Endodermal cell (in vitro differentiated cells): ENCODE data around the gene SOX8. TPM values are rescaled to one million over a fixed set of nuclear protein-coding genes. Genes with fewer than 3 reads are reported as not detected.
A peak's percentile ranks its signal among the peaks of the same experiment; 100 is the strongest.

ENCODE experiments used
- DNase-seq: peaks from one replicate; pipeline ENCODE4 v3.0.0-alpha.2; 2017
- H3K27ac ChIP-seq: 2 replicates; pipeline ENCODE4 v1.5.1; 2013; ENCODE audit warnings: mild to moderate bottlenecking, low read depth, low read length, moderate library complexity
- H3K27me3 ChIP-seq: 2 replicates; pipeline ENCODE4 v1.6.1; 2013; ENCODE audit warnings: mild to moderate bottlenecking, low read length, moderate library complexity; ENCODE audit not compliant: insufficient read depth, control insufficient read depth, poor library complexity, severe bottlenecking
- H3K36me3 ChIP-seq: 2 replicates; pipeline ENCODE4 v1.7.0; 2013; ENCODE audit warnings: mild to moderate bottlenecking, low read length, moderate library complexity; ENCODE audit not compliant: control insufficient read depth, insufficient read depth
- H3K4me1 ChIP-seq: one replicate; pipeline ENCODE4 v1.7.0; 2013; ENCODE audit warnings: low read length; ENCODE audit not compliant: control insufficient read depth, insufficient read depth
- H3K4me3 ChIP-seq: 2 replicates; pipeline ENCODE4 v1.5.1; 2013; ENCODE audit warnings: mild to moderate bottlenecking, low read length, moderate library complexity
- H3K9ac ChIP-seq: 2 replicates; pipeline ENCODE4 v1.6.1; 2013; ENCODE audit warnings: mild to moderate bottlenecking, low read length, moderate library complexity; ENCODE audit not compliant: poor library complexity, severe bottlenecking; ENCODE audit errors: extremely low read depth
- H3K9me3 ChIP-seq: 2 replicates; pipeline ENCODE4 v1.6.1; 2013; ENCODE audit warnings: mild to moderate bottlenecking, low read length, moderate library complexity; ENCODE audit not compliant: control insufficient read depth
- H3K27ac Mint-ChIP-seq: 2 replicates; pipeline ENCODE4 v1.8.0; 2020; ENCODE audit warnings: mixed read lengths
- H3K27me3 Mint-ChIP-seq: 2 replicates; pipeline ENCODE4 v1.8.0; 2021; ENCODE audit warnings: mild to moderate bottlenecking, mixed read lengths; ENCODE audit not compliant: insufficient read depth
- H3K36me3 Mint-ChIP-seq: 2 replicates; pipeline ENCODE4 v1.8.0; 2020; ENCODE audit warnings: low read depth, mixed read lengths
- H3K4me1 Mint-ChIP-seq: 2 replicates; pipeline ENCODE4 v1.8.0; 2020; ENCODE audit warnings: mixed read lengths
- H3K4me3 Mint-ChIP-seq: 2 replicates; pipeline ENCODE4 v1.8.0; 2020; ENCODE audit warnings: mild to moderate bottlenecking, moderate library complexity, mixed read lengths
- H3K9me3 Mint-ChIP-seq: 2 replicates; pipeline ENCODE4 v1.8.0; 2020; ENCODE audit warnings: mild to moderate bottlenecking, mixed read lengths
- WGBS, 2 experiments: methylation state at CpG; one replicate each; pipeline versions ENCODE4 v1.1.5 to v1.1.7; 2013; ENCODE audit warnings: missing lambda C conversion rate in 2 of 2, mixed read lengths in 1 of 2; ENCODE audit not compliant: insufficient coverage in 1 of 2, insufficient read length in 1 of 2; 5-methylcytosine and 5-hydroxymethylcytosine counted together
- long read RNA-seq, 4 experiments: library from polyadenylated mRNA in 2 of 4; library from RNA in 1 of 4; library from capped mRNA in 1 of 4; stranded (forward) in 3 of 4; unstranded in 1 of 4; transcript quantifications; one replicate each; pipeline ENCODE4 v2.0.0, GENCODE V29; 2020 to 2021; ENCODE audit warnings: inconsistent platforms in 1 of 4
- polyA plus RNA-seq, 2 experiments: library from polyadenylated mRNA; stranded (reverse); fragments of 50-300 nt; gene quantifications; one replicate each; pipeline ENCODE4 v1.2.3, GENCODE V29; 2013
- total RNA-seq, 2 donors: library from RNA; stranded (reverse); fragmentation: NEBNext Ultra II Directional in 1 of 2; extraction: Animal tissue kit (Norgen Biotek cat#: 25700) in 1 of 2; gene quantifications; 2 replicates in 1 of 2; 3 replicates in 1 of 2; pipeline ENCODE4 v1.2.1, GENCODE V29; 2021
- TF ChIP-seq, protein P1 (sequence below): fragments of 200-600 bp; sonication (generic); conservative IDR thresholded peaks from 2 replicates; pipeline ENCODE4 v1.5.0; 2021; ENCODE audit warnings: antibody characterized with exemption, mild to moderate bottlenecking

The SOX8 gene
- 1 to 10 TPM in 1 of 2 donors, under 1 TPM in 1; 0.69 to 5.1 TPM for total RNA-seq
- 8.9 TPM for polyA plus RNA-seq (2013, experiment 1 of 2)
- 9.2 TPM for polyA plus RNA-seq (2013, experiment 2 of 2)
- long read RNA-seq, experiment 1: 0 reads
- long read RNA-seq, experiment 2, partial matches to known transcripts: 0 of 2 reads
- long read RNA-seq, experiment 2, other reads (novel, unspliced or antisense): 0 of 2 reads
- long read RNA-seq, experiment 3, full-length matches to known transcripts: 3 of 7 reads
- long read RNA-seq, experiment 3, partial matches to known transcripts: 4 of 7 reads
- long read RNA-seq, experiment 3, other reads (novel, unspliced or antisense): 0 of 7 reads
- long read RNA-seq, experiment 4: 0 reads

GRCh38 chr16:981695-982144 lies at the start of gene SOX8:
Gene SOX8, plus strand, starts transcription at chr16:981770. Its CDS starts 153 bp downstream, at chr16:981923.
- H3K9ac ChIP-seq: no peak within 1 kb of the TSS
- DNase-seq: no peak
- peak within 1 kb of the TSS; percentile 60 for H3K4me3 ChIP-seq
- H3K27ac ChIP-seq: no peak within 1 kb of the TSS
- no peaks in the 10 kb centered on the region for H3K36me3 ChIP-seq
- H3K4me3 Mint-ChIP-seq: peak within 1 kb of the TSS; percentile 61
- TF ChIP-seq, protein P1, sequence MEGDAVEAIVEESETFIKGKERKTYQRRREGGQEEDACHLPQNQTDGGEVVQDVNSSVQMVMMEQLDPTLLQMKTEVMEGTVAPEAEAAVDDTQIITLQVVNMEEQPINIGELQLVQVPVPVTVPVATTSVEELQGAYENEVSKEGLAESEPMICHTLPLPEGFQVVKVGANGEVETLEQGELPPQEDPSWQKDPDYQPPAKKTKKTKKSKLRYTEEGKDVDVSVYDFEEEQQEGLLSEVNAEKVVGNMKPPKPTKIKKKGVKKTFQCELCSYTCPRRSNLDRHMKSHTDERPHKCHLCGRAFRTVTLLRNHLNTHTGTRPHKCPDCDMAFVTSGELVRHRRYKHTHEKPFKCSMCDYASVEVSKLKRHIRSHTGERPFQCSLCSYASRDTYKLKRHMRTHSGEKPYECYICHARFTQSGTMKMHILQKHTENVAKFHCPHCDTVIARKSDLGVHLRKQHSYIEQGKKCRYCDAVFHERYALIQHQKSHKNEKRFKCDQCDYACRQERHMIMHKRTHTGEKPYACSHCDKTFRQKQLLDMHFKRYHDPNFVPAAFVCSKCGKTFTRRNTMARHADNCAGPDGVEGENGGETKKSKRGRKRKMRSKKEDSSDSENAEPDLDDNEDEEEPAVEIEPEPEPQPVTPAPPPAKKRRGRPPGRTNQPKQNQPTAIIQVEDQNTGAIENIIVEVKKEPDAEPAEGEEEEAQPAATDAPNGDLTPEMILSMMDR: no peak
- H3K9me3 Mint-ChIP-seq: no peaks in the 10 kb centered on the region
- no peaks in the 10 kb centered on the region for H3K9me3 ChIP-seq
- H3K27ac Mint-ChIP-seq: no peak within 1 kb of the TSS
- H3K27me3 ChIP-seq: peaks cover 59% of the 10 kb centered on the region
- no peaks in the 10 kb centered on the region for H3K4me1 Mint-ChIP-seq
- peaks cover 37% of the 10 kb centered on the region for H3K27me3 Mint-ChIP-seq
- WGBS, 2 experiments: 0 to 1% methylated on average over 12 to 80 of the region's 80 CpGs
- H3K4me1 ChIP-seq: no peaks in the 10 kb centered on the region
- H3K36me3 Mint-ChIP-seq: no peaks in the 10 kb centered on the region

DNA sequence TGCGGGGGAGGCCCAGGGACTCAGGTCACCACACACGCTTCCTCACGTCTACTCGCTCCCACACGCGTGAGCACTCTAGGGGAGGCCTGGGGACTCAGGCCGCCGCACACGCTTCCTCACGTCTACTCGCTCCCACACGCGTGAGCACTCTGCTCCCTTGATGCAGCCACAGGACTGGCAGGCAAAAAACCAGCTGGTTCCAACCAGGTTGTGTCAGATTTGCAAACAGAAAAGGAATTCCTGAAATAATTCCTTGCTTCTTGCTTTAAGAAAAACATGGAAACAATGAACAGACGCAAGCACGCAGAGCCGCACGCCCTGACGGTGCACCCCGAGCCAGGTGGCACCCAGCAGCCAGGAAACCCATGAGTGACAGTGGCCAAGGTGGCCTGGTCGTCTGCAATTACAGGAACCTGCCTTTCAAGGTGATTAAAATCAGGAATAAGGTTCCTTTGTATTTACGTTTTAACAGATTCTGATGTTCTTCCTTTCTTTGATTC lies 48.7 kb upstream of the SOX8 start:
- no peaks in the 10 kb centered on the region for H3K36me3 ChIP-seq
- Mint-ChIP-seq H3K4me1 (no peaks in the 10 kb centered on the region), H3K27ac (peak overlapping the region; percentile 66), H3K36me3 (peaks cover 4% of the 10 kb centered on the region), H3K9me3 (no peaks in the 10 kb centered on the region), H3K4me3 (no peak overlapping the region), H3K27me3 (no peaks in the 10 kb centered on the region)
- H3K4me1 ChIP-seq: no peaks in the 10 kb centered on the region
- DNase-seq: no peak
- WGBS, 2 experiments: 94 to 97% methylated on average over 18 to 21 of the region's 21 CpGs
- no peaks in the 10 kb centered on the region for H3K27me3 ChIP-seq
- no peaks in the 10 kb centered on the region for H3K9me3 ChIP-seq
- no peak overlapping the region for H3K27ac ChIP-seq
- no peak overlapping the region for H3K4me3 ChIP-seq
- H3K9ac ChIP-seq: no peak overlapping the region
- TF ChIP-seq, protein P1: no peak

GRCh38 chr16:933581-933980 lies 48.0 kb upstream of the SOX8 start:
- Mint-ChIP-seq H3K27me3 (no peaks in the 10 kb centered on the region), H3K9me3 (no peaks in the 10 kb centered on the region), H3K36me3 (peaks cover 4% of the 10 kb centered on the region), H3K27ac (no peak overlapping the region), H3K4me3 (no peak overlapping the region), H3K4me1 (no peaks in the 10 kb centered on the region)
- Histone ChIP-seq H3K9me3 (no peaks in the 10 kb centered on the region), H3K4me3 (no peak overlapping the region), H3K27me3 (no peaks in the 10 kb centered on the region), H3K4me1 (no peaks in the 10 kb centered on the region), H3K27ac (no peak overlapping the region), H3K36me3 (no peaks in the 10 kb centered on the region), H3K9ac (no peak overlapping the region)
- no peak for DNase-seq
- 95 to 98% methylated on average over 6 to 15 of the region's 15 CpGs for WGBS, 2 experiments
- TF ChIP-seq, protein P1: no peak
